HepG2 (cell line): Measurements from ENCODE around the gene MBLAC2. TPM values are rescaled to one million over a fixed set of nuclear protein-coding genes. Genes with fewer than 3 reads are reported as not detected.

Source experiments
- DPF2 ChIP-seq: sonication (generic); formaldehyde crosslinking; IDR thresholded peaks from 2 replicates; pipeline ENCODE4 v1.4.0; 2020; ENCODE audit warnings: mild to moderate bottlenecking, low read depth, missing genetic modification reagents, borderline replicate concordance
- GFI1 ChIP-seq: sonication (generic); formaldehyde crosslinking; IDR thresholded peaks from 2 replicates; pipeline ENCODE4 v1.5.0; 2020; ENCODE audit warnings: missing genetic modification reagents, mild to moderate bottlenecking, borderline replicate concordance
- NFE2L1 ChIP-seq: sonication (generic); formaldehyde crosslinking; IDR thresholded peaks from 2 replicates; pipeline ENCODE4 v1.4.0; 2020; ENCODE audit warnings: missing genetic modification reagents, mild to moderate bottlenecking, borderline replicate concordance
- REL ChIP-seq: sonication (generic); formaldehyde crosslinking; conservative IDR thresholded peaks from 2 replicates; pipeline ENCODE4 v1.8.0; 2022; ENCODE audit warnings: mild to moderate bottlenecking, missing genetic modification reagents, moderate library complexity
- RFXANK ChIP-seq: IDR thresholded peaks from 2 replicates; pipeline ENCODE4 v1.6.1; 2016
- SKI ChIP-seq: fragments of 450-650 bp; IDR thresholded peaks from one replicate; pipeline ENCODE4 v1.6.1; 2018; ENCODE audit warnings: mild to moderate bottlenecking; ENCODE audit not compliant: partially characterized antibody
- TBX2 ChIP-seq: sonication (generic); formaldehyde crosslinking; IDR thresholded peaks from 2 replicates; pipeline ENCODE4 v1.5.0; 2020; ENCODE audit warnings: missing genetic modification reagents, mild to moderate bottlenecking, borderline replicate concordance
- THYN1 ChIP-seq: sonication (generic); formaldehyde crosslinking; IDR thresholded peaks from 2 replicates; pipeline ENCODE4 v1.8.1; 2023; ENCODE audit warnings: low read depth, mild to moderate bottlenecking, moderate library complexity, missing genetic modification reagents, borderline replicate concordance
- WIZ ChIP-seq: sonication (generic); formaldehyde crosslinking; IDR thresholded peaks from 2 replicates; pipeline ENCODE4 v1.5.1; 2020; ENCODE audit warnings: mild to moderate bottlenecking, missing genetic modification reagents
- YEATS2 ChIP-seq: sonication (generic); formaldehyde crosslinking; IDR thresholded peaks from 2 replicates; pipeline ENCODE4 v1.4.0; 2020; ENCODE audit warnings: missing genetic modification reagents, borderline replicate concordance
- ZNF160 ChIP-seq: sonication (generic); formaldehyde crosslinking; IDR thresholded peaks from 2 replicates; pipeline ENCODE4 v1.8.0; 2022; ENCODE audit warnings: mild to moderate bottlenecking, inconsistent platforms, missing genetic modification reagents
- ZNF746 ChIP-seq: sonication (generic); formaldehyde crosslinking; IDR thresholded peaks from 2 replicates; pipeline ENCODE4 v1.8.0; 2022; ENCODE audit warnings: mild to moderate bottlenecking, missing genetic modification reagents
- polyA plus RNA-seq, 8 experiments: library from polyadenylated mRNA; depleted of rRNA in 3 of 8; stranded (reverse) in 7 of 8; unstranded in 1 of 8; fragments of >200 nt; fragmentation: Illumina TruSeq in 4 of 8; extraction: Trizol in 4 of 8; gene quantifications; 2 replicates each; pipeline versions ENCODE4 v1.2.1 to v1.2.3, GENCODE V29; 2011 to 2016; ENCODE audit warnings: low read depth in 4 of 8, missing spikeins in 1 of 8, mixed read lengths in 1 of 8; ENCODE audit not compliant: insufficient read depth in 1 of 8
- total RNA-seq, 5 experiments: library from RNA; depleted of rRNA; stranded (reverse); fragments of >200 nt; fragmentation: Illumina TruSeq; extraction: Trizol; gene quantifications; 2 replicates each; pipeline ENCODE4 v1.2.3, GENCODE V29; 2016; ENCODE audit warnings: low read depth in 1 of 5
- TF ChIP-seq, protein P1 (sequence below): sonication (generic); formaldehyde crosslinking; IDR thresholded peaks from 2 replicates; pipeline ENCODE4 v1.8.0; 2023; ENCODE audit warnings: mild to moderate bottlenecking, missing genetic modification reagents
- TF ChIP-seq, protein P2 (sequence below): sonication (generic); formaldehyde crosslinking; IDR thresholded peaks from 2 replicates; pipeline ENCODE4 v1.9.0; 2021; ENCODE audit warnings: missing genetic modification reagents, borderline replicate concordance
- TF ChIP-seq, protein P3 (sequence below): sonication (generic); formaldehyde crosslinking; IDR thresholded peaks from 2 replicates; pipeline ENCODE4 v1.4.0; 2020; ENCODE audit warnings: mild to moderate bottlenecking, missing genetic modification reagents
- TF ChIP-seq, protein P4 (sequence below): sonication (generic); formaldehyde crosslinking; IDR thresholded peaks from 2 replicates; pipeline ENCODE4 v1.4.0; 2020; ENCODE audit warnings: mild to moderate bottlenecking, missing genetic modification reagents

Gene MBLAC2
- total and polyA plus RNA-seq, 2 of the 13 experiments (the other 11 are each of a cell fraction or from before 2014, with no cell fraction given): 2.9 to 4.1 TPM

DNA sequence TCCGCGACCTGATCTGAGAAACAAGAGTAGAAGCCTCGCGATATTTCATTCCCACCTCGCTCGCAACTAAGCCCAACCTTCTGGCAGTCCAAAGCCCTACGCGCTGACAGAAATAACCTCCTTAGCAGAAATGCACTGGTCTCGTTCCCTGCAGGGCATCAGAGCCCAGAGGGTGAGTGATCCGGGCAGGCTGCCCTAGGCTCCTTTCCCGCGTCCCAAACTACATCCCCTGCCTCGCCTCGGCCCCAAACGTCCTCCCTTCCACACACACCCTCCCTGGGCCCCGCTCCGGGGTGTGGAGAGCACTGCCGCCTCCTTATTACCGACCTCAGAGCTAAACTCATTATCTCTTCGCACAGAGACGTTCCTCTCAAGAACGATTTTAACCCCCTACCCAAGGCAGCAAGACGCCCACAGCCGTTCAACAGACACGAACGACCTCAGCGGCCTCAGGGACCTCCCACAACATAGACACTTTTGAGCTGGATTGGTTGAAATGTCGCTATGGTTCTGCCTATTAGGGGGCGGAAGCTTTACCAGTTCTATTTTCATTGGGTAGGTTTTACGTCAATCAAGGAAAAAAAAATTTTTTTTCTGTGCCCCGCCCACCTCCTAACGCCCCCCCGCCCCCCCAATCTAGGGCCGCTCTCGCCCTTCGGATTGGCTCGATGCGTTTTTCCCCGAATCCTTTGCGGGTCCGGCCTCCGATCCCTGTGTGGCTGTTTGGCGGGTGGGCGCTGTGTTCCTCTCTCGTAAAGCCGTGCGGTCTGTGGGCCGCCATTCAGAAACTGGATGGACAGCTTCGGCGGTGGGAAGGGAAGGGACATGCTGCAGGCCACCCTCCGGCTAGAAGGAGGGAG lies 65.0 kb downstream of the MBLAC2 start, which contains the start of gene CETN3 (continued):
- TF ChIP-seq SKI: no peak
- TF ChIP-seq, protein P1, sequence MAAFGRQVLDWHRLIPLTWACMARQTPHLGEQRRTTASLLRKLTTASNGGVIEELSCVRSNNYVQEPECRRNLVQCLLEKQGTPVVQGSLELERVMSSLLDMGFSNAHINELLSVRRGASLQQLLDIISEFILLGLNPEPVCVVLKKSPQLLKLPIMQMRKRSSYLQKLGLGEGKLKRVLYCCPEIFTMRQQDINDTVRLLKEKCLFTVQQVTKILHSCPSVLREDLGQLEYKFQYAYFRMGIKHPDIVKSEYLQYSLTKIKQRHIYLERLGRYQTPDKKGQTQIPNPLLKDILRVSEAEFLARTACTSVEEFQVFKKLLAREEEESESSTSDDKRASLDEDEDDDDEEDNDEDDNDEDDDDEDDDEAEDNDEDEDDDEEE: 0 out of 2 replicates have a peak, but pooled peaks have one; percentile 36
- TF ChIP-seq WIZ (CRISPR knock-in tag): 0 out of 2 replicates have a peak, but pooled peaks have one; percentile 50
- 0 out of 2 replicates have a peak, but pooled peaks have one; percentile 36 for TF ChIP-seq NFE2L1 (CRISPR knock-in tag)
- TF ChIP-seq, protein P2, sequence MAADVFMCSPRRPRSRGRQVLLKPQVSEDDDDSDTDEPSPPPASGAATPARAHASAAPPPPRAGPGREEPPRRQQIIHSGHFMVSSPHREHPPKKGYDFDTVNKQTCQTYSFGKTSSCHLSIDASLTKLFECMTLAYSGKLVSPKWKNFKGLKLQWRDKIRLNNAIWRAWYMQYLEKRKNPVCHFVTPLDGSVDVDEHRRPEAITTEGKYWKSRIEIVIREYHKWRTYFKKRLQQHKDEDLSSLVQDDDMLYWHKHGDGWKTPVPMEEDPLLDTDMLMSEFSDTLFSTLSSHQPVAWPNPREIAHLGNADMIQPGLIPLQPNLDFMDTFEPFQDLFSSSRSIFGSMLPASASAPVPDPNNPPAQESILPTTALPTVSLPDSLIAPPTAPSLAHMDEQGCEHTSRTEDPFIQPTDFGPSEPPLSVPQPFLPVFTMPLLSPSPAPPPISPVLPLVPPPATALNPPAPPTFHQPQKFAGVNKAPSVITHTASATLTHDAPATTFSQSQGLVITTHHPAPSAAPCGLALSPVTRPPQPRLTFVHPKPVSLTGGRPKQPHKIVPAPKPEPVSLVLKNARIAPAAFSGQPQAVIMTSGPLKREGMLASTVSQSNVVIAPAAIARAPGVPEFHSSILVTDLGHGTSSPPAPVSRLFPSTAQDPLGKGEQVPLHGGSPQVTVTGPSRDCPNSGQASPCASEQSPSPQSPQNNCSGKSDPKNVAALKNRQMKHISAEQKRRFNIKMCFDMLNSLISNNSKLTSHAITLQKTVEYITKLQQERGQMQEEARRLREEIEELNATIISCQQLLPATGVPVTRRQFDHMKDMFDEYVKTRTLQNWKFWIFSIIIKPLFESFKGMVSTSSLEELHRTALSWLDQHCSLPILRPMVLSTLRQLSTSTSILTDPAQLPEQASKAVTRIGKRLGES (CRISPR knock-in tag): no peak
- TF ChIP-seq ZNF746 (CRISPR knock-in tag): no peak
- no peak for TF ChIP-seq RFXANK (CRISPR knock-in tag)
- TF ChIP-seq GFI1 (CRISPR knock-in tag): no peak; the same call in 1 of the 2 replicates
- no peak; the same call in 1 of the 2 replicates for TF ChIP-seq ZNF160
- TF ChIP-seq THYN1 (CRISPR knock-in tag): no peak
- peak; percentile 76 for TF ChIP-seq YEATS2 (CRISPR knock-in tag)
- TF ChIP-seq, protein P3, sequence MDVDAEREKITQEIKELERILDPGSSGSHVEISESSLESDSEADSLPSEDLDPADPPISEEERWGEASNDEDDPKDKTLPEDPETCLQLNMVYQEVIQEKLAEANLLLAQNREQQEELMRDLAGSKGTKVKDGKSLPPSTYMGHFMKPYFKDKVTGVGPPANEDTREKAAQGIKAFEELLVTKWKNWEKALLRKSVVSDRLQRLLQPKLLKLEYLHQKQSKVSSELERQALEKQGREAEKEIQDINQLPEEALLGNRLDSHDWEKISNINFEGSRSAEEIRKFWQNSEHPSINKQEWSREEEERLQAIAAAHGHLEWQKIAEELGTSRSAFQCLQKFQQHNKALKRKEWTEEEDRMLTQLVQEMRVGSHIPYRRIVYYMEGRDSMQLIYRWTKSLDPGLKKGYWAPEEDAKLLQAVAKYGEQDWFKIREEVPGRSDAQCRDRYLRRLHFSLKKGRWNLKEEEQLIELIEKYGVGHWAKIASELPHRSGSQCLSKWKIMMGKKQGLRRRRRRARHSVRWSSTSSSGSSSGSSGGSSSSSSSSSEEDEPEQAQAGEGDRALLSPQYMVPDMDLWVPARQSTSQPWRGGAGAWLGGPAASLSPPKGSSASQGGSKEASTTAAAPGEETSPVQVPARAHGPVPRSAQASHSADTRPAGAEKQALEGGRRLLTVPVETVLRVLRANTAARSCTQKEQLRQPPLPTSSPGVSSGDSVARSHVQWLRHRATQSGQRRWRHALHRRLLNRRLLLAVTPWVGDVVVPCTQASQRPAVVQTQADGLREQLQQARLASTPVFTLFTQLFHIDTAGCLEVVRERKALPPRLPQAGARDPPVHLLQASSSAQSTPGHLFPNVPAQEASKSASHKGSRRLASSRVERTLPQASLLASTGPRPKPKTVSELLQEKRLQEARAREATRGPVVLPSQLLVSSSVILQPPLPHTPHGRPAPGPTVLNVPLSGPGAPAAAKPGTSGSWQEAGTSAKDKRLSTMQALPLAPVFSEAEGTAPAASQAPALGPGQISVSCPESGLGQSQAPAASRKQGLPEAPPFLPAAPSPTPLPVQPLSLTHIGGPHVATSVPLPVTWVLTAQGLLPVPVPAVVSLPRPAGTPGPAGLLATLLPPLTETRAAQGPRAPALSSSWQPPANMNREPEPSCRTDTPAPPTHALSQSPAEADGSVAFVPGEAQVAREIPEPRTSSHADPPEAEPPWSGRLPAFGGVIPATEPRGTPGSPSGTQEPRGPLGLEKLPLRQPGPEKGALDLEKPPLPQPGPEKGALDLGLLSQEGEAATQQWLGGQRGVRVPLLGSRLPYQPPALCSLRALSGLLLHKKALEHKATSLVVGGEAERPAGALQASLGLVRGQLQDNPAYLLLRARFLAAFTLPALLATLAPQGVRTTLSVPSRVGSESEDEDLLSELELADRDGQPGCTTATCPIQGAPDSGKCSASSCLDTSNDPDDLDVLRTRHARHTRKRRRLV: no peak; the same call in 1 of the 2 replicates
- TF ChIP-seq TBX2 (CRISPR knock-in tag): peak; percentile 50; the same call in 1 of the 2 replicates
- TF ChIP-seq REL (CRISPR knock-in tag): no peak
- TF ChIP-seq, protein P4, sequence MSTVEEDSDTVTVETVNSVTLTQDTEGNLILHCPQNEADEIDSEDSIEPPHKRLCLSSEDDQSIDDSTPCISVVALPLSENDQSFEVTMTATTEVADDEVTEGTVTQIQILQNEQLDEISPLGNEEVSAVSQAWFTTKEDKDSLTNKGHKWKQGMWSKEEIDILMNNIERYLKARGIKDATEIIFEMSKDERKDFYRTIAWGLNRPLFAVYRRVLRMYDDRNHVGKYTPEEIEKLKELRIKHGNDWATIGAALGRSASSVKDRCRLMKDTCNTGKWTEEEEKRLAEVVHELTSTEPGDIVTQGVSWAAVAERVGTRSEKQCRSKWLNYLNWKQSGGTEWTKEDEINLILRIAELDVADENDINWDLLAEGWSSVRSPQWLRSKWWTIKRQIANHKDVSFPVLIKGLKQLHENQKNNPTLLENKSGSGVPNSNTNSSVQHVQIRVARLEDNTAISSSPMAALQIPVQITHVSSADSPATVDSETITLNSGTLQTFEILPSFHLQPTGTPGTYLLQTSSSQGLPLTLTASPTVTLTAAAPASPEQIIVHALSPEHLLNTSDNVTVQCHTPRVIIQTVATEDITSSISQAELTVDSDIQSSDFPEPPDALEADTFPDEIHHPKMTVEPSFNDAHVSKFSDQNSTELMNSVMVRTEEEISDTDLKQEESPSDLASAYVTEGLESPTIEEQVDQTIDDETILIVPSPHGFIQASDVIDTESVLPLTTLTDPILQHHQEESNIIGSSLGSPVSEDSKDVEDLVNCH (CRISPR knock-in tag): no peak; the same call in 1 of the 2 replicates
- no peak for TF ChIP-seq DPF2
